Prostate gland (tissue), 2 donors: Measurements from ENCODE around the gene DYNC1LI2.

Experiments
- POLR2A ChIP-seq: fragments of 450-650 bp; IDR thresholded peaks from one replicate; pipeline ENCODE4 v1.6.1; 2016; ENCODE audit warnings: antibody characterized with exemption, mild to moderate bottlenecking
- POLR2AphosphoS5 ChIP-seq: sonication (generic); formaldehyde crosslinking; IDR thresholded peaks from one replicate; pipeline ENCODE4 v1.6.1; 2017; ENCODE audit warnings: antibody characterized with exemption
- TF ChIP-seq, protein P1 (sequence below), 4 experiments: fragments of 200-600 bp in 2 of 4; fragments of 450-650 bp in 2 of 4; sonication (generic) in 2 of 4; IDR thresholded peaks; 1 replicate in 3 of 4; 2 replicates in 1 of 4; pipeline ENCODE4 v1.5.1; 2016 to 2019; ENCODE audit warnings: antibody characterized with exemption in 4 of 4, mild to moderate bottlenecking in 2 of 4, moderate library complexity in 2 of 4

DNA sequence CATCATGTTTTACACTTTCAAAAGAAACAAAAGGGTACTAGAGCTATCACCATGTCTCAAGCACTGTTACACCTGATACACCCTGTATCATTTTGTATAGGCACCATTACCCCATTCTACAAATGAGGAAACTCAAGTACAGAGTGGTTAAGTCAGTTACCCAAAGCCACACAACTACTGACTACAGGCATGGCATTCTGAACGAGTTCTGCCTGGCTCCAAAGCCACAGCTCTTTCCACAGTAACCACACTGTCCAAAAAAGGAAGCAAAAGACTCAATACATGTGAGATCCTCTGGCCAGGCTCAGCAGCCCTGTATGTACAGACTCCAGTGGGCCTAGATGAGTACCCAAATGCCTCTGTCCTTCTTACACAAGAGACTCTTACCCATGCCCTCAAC is 4.7 kb downstream of the DYNC1LI2 start:
- no peak for TF ChIP-seq POLR2AphosphoS5
- TF ChIP-seq, protein P1, sequence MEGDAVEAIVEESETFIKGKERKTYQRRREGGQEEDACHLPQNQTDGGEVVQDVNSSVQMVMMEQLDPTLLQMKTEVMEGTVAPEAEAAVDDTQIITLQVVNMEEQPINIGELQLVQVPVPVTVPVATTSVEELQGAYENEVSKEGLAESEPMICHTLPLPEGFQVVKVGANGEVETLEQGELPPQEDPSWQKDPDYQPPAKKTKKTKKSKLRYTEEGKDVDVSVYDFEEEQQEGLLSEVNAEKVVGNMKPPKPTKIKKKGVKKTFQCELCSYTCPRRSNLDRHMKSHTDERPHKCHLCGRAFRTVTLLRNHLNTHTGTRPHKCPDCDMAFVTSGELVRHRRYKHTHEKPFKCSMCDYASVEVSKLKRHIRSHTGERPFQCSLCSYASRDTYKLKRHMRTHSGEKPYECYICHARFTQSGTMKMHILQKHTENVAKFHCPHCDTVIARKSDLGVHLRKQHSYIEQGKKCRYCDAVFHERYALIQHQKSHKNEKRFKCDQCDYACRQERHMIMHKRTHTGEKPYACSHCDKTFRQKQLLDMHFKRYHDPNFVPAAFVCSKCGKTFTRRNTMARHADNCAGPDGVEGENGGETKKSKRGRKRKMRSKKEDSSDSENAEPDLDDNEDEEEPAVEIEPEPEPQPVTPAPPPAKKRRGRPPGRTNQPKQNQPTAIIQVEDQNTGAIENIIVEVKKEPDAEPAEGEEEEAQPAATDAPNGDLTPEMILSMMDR (IDR thresholded peaks at IDR 0.05) = no peak
- no peak for TF ChIP-seq POLR2A
